H1 (cell line): ENCODE results near the gene MUC4.

Source experiments
- CTCF ChIP-seq, 3 experiments: IDR thresholded peaks; 1 replicate in 2 of 3; 2 replicates in 1 of 3; pipeline versions ENCODE4 v1.5.1 to v1.6.1; 2011; ENCODE audit warnings: low read length in 3 of 3, mild to moderate bottlenecking in 3 of 3, inconsistent platforms in 2 of 3, low read depth in 1 of 3, moderate library complexity in 1 of 3; ENCODE audit not compliant: insufficient read depth in 1 of 3; ENCODE audit errors: control extremely low read depth in 1 of 3
- EZH2 ChIP-seq: fragments of 200-600 bp; sonication (generic); IDR thresholded peaks from 2 replicates; pipeline ENCODE4 v1.7.1; 2012; ENCODE audit warnings: low read depth, mild to moderate bottlenecking, moderate library complexity, low read length, inconsistent platforms; ENCODE audit not compliant: severe bottlenecking
- ZNF274 ChIP-seq: IDR thresholded peaks from 2 replicates; pipeline ENCODE4 v1.7.0; 2012; ENCODE audit warnings: low read length, borderline replicate concordance; ENCODE audit errors: extremely low read depth

- no peak for TF ChIP-seq CTCF (IDR thresholded peaks at IDR 0.05; ENCODE audit: control extremely low read depth in 1 of 3, insufficient read depth in 1 of 3, low read depth in 1 of 3, low read length in 3 of 3)
- TF ChIP-seq ZNF274: no peak
- no peak for TF ChIP-seq EZH2
These were observed 96.6 kb downstream of the MUC4 start for GRCh38 chr3:195715134-195715533.
